ENCODE results near the gene TNFRSF13B. TPM values are rescaled to one million over a fixed set of nuclear protein-coding genes. Genes with fewer than 3 reads are reported as not detected.

Gene TNFRSF13B
- total and polyA plus RNA-seq, 10 of the 15 experiments (the other 5 are each of a cell fraction or from before 2014, with no cell fraction given): 15.5 to 231 (median 119) TPM

GRCh38 chr17:17019891-17020456, 48.1 kb upstream of the TNFRSF13B start (continued):
- no peak for TF ChIP-seq IRF3 (IDR thresholded peaks at IDR 0.05)
- no peak for TF ChIP-seq CREM (IDR thresholded peaks at IDR 0.05; ENCODE audit: low read depth)
- TF ChIP-seq RELB (IDR thresholded peaks at IDR 0.05; ENCODE audit: low read depth): no peak

- ChIA-PET SMC1A (ENCODE audit: uncharacterized antibody, unreplicated experiment) (interaction anchor here (0.9 kb wide), 1 partner anchor 723 kb away, joined by 3 read pairs; no protein-coding TSS in a partner anchor), CTCF (no interaction called here), POLR2A (no interaction called here), RAD21 (ENCODE audit: unreplicated experiment) (interaction anchor here (0.8 kb wide), 1 partner anchor 358 kb away, joined by 3 read pairs; no protein-coding TSS in a partner anchor)
- 39% methylated on average over 5 of the region's 5 CpGs for WGBS (ENCODE audit: insufficient coverage, insufficient replicate concordance, low lambda C conversion rate, missing lambda C conversion rate)
- Histone ChIP-seq H3K4me3 (no peak overlapping the region), H3K9ac (ENCODE audit: control insufficient read depth, insufficient read depth, low read length) (no peak overlapping the region), H4K20me1 (ENCODE audit: control insufficient read depth, insufficient read depth) (no peaks in the 10 kb centered on the region), H3K4me1 (ENCODE audit: control insufficient read depth, insufficient read depth, low read length) (peaks cover 10% of the 10 kb centered on the region), H2AFZ (ENCODE audit: control insufficient read depth, low read depth, low read length) (no peak overlapping the region), H3K79me2 (ENCODE audit: control insufficient read depth, insufficient read depth, low read length) (no peaks in the 10 kb centered on the region), H3K4me2 (ENCODE audit: control insufficient read depth, insufficient read depth) (no peak overlapping the region), H3K27me3 (replicated peaks in 1 of 2; ENCODE audit: control insufficient read depth in 2 of 2, insufficient read depth in 2 of 2, low read length in 1 of 2) (no peaks in the 10 kb centered on the region; a peak in 1 of 4 replicates), H3K9me3 (replicated peaks; ENCODE audit: control insufficient read depth, insufficient read depth, low read length) (no peaks in the 10 kb centered on the region), H3K27ac (ENCODE audit: control insufficient read depth, insufficient read depth) (no peak overlapping the region), H3K36me3 (ENCODE audit: control insufficient read depth in 2 of 2, insufficient read depth in 2 of 2, low read length in 1 of 2) (no peaks in the 10 kb centered on the region)
- in situ Hi-C loops (cut with MboI): no loop called here
- ATAC-seq: no peak
- no peak for FAIRE-seq
- no peak for DNase-seq (ENCODE audit: low read depth, low spot score)
- no TSS peak for BruUV-seq (replicated peaks)
- intact Hi-C loops (cut with micrococcal nuclease; ENCODE audit: unreplicated experiment): no loop called here
- TF ChIP-seq FOXM1 (IDR thresholded peaks at IDR 0.05; ENCODE audit: low read depth, low read length): no peak
- no peak for TF ChIP-seq NFIC (IDR thresholded peaks at IDR 0.05; ENCODE audit: low read depth, low read length)
- no peak for TF ChIP-seq TCF3 (IDR thresholded peaks at IDR 0.05; ENCODE audit: borderline replicate concordance, insufficient read depth, low read depth, low read length)
- TF ChIP-seq USF1 (IDR thresholded peaks at IDR 0.05; ENCODE audit: borderline replicate concordance, extremely low read length, insufficient read depth, low read depth, low read length): no peak
- no peak for TF ChIP-seq IRF3 (IDR thresholded peaks at IDR 0.05)
- TF ChIP-seq ASH2L (IDR thresholded peaks at IDR 0.05; ENCODE audit: borderline replicate concordance, low read depth): no peak
- no peak for TF ChIP-seq CHD2 (IDR thresholded peaks at IDR 0.05; ENCODE audit: borderline replicate concordance, low read depth, low read length)
- no peak for TF ChIP-seq CREM (IDR thresholded peaks at IDR 0.05; ENCODE audit: low read depth)
- no peak for TF ChIP-seq HDGF (IDR thresholded peaks at IDR 0.05)
- TF ChIP-seq ELK1 (IDR thresholded peaks at IDR 0.05; ENCODE audit: low read depth, low read length): no peak
- no peak for TF ChIP-seq RBBP5 (conservative IDR thresholded peaks at IDR 0.05)
- no peak for TF ChIP-seq IRF4 (IDR thresholded peaks at IDR 0.05; ENCODE audit: low read depth, low read length)
- TF ChIP-seq SUPT20H (IDR thresholded peaks at IDR 0.05; ENCODE audit: borderline replicate concordance, control insufficient read depth, low read depth, low read length): no peak
- TF ChIP-seq MTA3 (IDR thresholded peaks at IDR 0.05; ENCODE audit: borderline replicate concordance, low read length): no peak
- no peak for TF ChIP-seq YY1 (IDR thresholded peaks at IDR 0.05; ENCODE audit: low read depth, low read length)
- no peak for TF ChIP-seq BACH1 (IDR thresholded peaks at IDR 0.05; ENCODE audit: borderline replicate concordance)
- TF ChIP-seq KDM1A (IDR thresholded peaks at IDR 0.05; ENCODE audit: borderline replicate concordance): no peak
Observed at GRCh38 chr17:17019430-17019762, 47.5 kb upstream of the TNFRSF13B start.
